Loucy (cell line): ENCODE results near the gene WTIP.

Experiments
- EZH2phosphoT487 ChIP-seq: fragments of 200-600 bp; IDR thresholded peaks from 2 replicates; pipeline ENCODE4 v1.6.1; 2018; ENCODE audit warnings: antibody characterized with exemption, mild to moderate bottlenecking, moderate library complexity, borderline replicate concordance
- TF ChIP-seq, protein P1 (sequence below): fragments of 200-600 bp; sonication (generic); conservative IDR thresholded peaks from 2 replicates; pipeline ENCODE4 v1.5.1; 2014; ENCODE audit warnings: mild to moderate bottlenecking, antibody characterized with exemption, low read length

DNA sequence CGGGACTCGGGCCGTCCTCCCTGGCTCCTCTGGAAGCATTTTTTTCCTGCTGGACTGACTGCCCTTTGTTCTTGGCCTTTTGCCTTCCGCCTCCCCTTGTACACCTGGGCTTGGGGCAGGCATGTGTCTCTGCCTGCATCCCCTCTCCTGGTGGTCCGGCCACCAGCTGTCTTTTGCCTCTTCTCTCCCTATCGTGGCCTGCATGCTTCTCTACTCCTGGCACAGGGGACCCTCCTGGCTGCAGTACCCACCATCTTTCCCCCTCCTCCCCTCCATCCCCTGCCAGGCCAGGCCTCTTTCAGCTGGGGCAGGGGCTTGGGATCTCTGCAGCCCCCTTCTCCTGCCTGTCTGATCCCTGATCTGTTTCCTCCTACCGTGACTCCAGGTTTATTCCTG, 12.1 kb downstream of the WTIP start:
- TF ChIP-seq, protein P1, sequence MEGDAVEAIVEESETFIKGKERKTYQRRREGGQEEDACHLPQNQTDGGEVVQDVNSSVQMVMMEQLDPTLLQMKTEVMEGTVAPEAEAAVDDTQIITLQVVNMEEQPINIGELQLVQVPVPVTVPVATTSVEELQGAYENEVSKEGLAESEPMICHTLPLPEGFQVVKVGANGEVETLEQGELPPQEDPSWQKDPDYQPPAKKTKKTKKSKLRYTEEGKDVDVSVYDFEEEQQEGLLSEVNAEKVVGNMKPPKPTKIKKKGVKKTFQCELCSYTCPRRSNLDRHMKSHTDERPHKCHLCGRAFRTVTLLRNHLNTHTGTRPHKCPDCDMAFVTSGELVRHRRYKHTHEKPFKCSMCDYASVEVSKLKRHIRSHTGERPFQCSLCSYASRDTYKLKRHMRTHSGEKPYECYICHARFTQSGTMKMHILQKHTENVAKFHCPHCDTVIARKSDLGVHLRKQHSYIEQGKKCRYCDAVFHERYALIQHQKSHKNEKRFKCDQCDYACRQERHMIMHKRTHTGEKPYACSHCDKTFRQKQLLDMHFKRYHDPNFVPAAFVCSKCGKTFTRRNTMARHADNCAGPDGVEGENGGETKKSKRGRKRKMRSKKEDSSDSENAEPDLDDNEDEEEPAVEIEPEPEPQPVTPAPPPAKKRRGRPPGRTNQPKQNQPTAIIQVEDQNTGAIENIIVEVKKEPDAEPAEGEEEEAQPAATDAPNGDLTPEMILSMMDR = no peak
- TF ChIP-seq EZH2phosphoT487 = no peak
